Right lobe of liver (tissue), 6 donors: ENCODE measurements around the gene SBK2. TPM values are rescaled to one million over a fixed set of nuclear protein-coding genes. Genes with fewer than 3 reads are reported as not detected.

Experiments used
- ATAC-seq, 4 donors: fragments of 200-7000 bp; cut with Tn5 transposase; one replicate each; pipeline ENCODE4 v1.9.1; 2020; ENCODE audit warnings: mild to moderate bottlenecking in 4 of 4, moderate library complexity in 4 of 4
- DNase-seq, 3 donors: peaks; one replicate each; pipeline ENCODE4 v3.0.0-alpha.2; 2020
- H3K27ac ChIP-seq, 3 donors: fragments of 200-600 bp; one replicate each; pipeline ENCODE4 v1.8.0; 2022
- H3K27me3 ChIP-seq, 2 donors: fragments of 200-600 bp; one replicate each; pipeline ENCODE4 v1.8.0; 2022
- H3K36me3 ChIP-seq, 4 donors: fragments of 200-600 bp; sonication (generic) in 1 of 4; one replicate each; pipeline versions ENCODE4 v1.5.1 to v1.8.0; 2017 to 2022; ENCODE audit warnings: control low read depth in 1 of 4
- H3K4me1 ChIP-seq, 4 donors: fragments of 200-600 bp; sonication (generic) in 1 of 4; one replicate each; pipeline versions ENCODE4 v1.5.1 to v1.8.0; 2017 to 2022; ENCODE audit warnings: control low read depth in 1 of 4
- H3K4me3 ChIP-seq, 3 donors: fragments of 200-600 bp; one replicate each; pipeline ENCODE4 v1.8.0; 2022
- H3K9me3 ChIP-seq, 4 donors: fragments of 200-600 bp; sonication (generic) in 1 of 4; one replicate each; pipeline versions ENCODE4 v1.5.1 to v1.8.0; 2017 to 2022; ENCODE audit warnings: control low read depth in 1 of 4
- CTCF ChIP-seq, 4 donors: fragments of 200-600 bp in 3 of 4; fragments of 450-650 bp in 1 of 4; IDR thresholded peaks; one replicate each; pipeline versions ENCODE4 v1.5.1 to v1.8.0; 2016 to 2022; ENCODE audit warnings: antibody characterized with exemption in 4 of 4, mild to moderate bottlenecking in 2 of 4
- POLR2A ChIP-seq: fragments of 450-650 bp; IDR thresholded peaks from one replicate; pipeline ENCODE4 v1.6.1; 2017; ENCODE audit warnings: antibody characterized with exemption, mild to moderate bottlenecking
- WGBS: methylation state at CpG from one replicate; pipeline ENCODE4 v1.1.6; 2018; ENCODE audit warnings: low coverage, low lambda C conversion rate; ENCODE audit not compliant: insufficient coverage; ENCODE audit errors: missing lambda C conversion rate; 5-methylcytosine and 5-hydroxymethylcytosine counted together
- intact Hi-C, 2 donors: fragments of 100-400 bp; cut with DNase I; formaldehyde crosslinking; loops; one replicate each; pipeline versions ENCODE4 v1.11.2 to v1.14.1; 2022
- total RNA-seq, 6 experiments: library from RNA; depleted of rRNA in 2 of 6; stranded (reverse); fragments of >200 nt in 2 of 6; fragmentation: NEBNext Ultra II Directional in 3 of 6; extraction: Animal tissue kit (Norgen Biotek cat#: 25700) in 3 of 6; gene quantifications; one replicate each; pipeline versions ENCODE4 v1.1.0 to v1.2.4, GENCODE V29; 2016 to 2023
- donor health status: DM: no; HTN: yes; CAD: no.
- donor health status: DM: no; HTN: no; CAD: no.
- donor health status: DM: no; HTN: no; CAD: no.
- donor health status: DM: no; HTN: yes; CAD: no.
- donor health status: DM: no; HTN: yes; CAD: no.

The SBK2 gene
- total RNA-seq, 6 experiments from 2014 or later, result not detected

- DNase-seq (no peak), ATAC-seq (no peak)
- H3K4me3 ChIP-seq, result no peak overlapping the region
- peaks cover 0 to 17% (median 4%) of the 10 kb centered on the region in 4 donors for H3K4me1 ChIP-seq
- H3K36me3 ChIP-seq, result peaks cover 0 to 6% (median 1%) of the 10 kb centered on the region in 4 donors
- intact Hi-C loops, result no loop called here
- WGBS, result 89% methylated on average over 14 of the region's 17 CpGs
- TF ChIP-seq POLR2A (no peak), CTCF (IDR thresholded peaks at IDR 0.05) (no peak)
- H3K9me3 ChIP-seq, result no peaks in the 10 kb centered on the region
- H3K27ac ChIP-seq, result no peak overlapping the region
- H3K27me3 ChIP-seq, result no peaks in the 10 kb centered on the region
Observed at GRCh38 chr19:55479045-55479444, 57.9 kb downstream of the SBK2 start.

Other genes starting within 250 kb of the SBK2 start
- gene TMEM150B, start 211.8 kb downstream of the SBK2 start, total RNA-seq, result 1 to 10 TPM; 1.1 to 5.6 (median 2.2) TPM
- 1 to 10 TPM; 2.3 to 5.3 (median 3.7) TPM for gene KMT5C, start 197.3 kb downstream of the SBK2 start, total RNA-seq
- not detected for gene COX6B2, start 182.4 kb downstream of the SBK2 start, total RNA-seq
- gene GARIN5B, start 173.9 kb downstream of the SBK2 start, total RNA-seq, result not detected
- not detected for gene IL11, start 166.7 kb downstream of the SBK2 start, total RNA-seq
- gene TMEM190, start 160.3 kb downstream of the SBK2 start, total RNA-seq, result not detected
- 10 to 100 TPM; 10.8 to 19.7 (median 14.8) TPM for gene TMEM238, start 152.8 kb downstream of the SBK2 start, total RNA-seq
- 100 to 1,000 TPM; 305 to 530 (median 455) TPM for gene RPL28, start 151.2 kb downstream of the SBK2 start, total RNA-seq
- 10 to 100 TPM in 3 of 6 experiments, 1 to 10 TPM in 3; 4.3 to 16.4 (median 9.1) TPM for gene UBE2S, start 129.3 kb downstream of the SBK2 start, total RNA-seq
- gene SHISA7, start 93.8 kb downstream of the SBK2 start, total RNA-seq, result under 1 TPM in 1 of 6 experiments, not detected in 5; 0.04 TPM
- gene ISOC2, start 75.5 kb downstream of the SBK2 start, total RNA-seq, result 100 to 1,000 TPM in 3 of 6 experiments, 10 to 100 TPM in 3; 69.4 to 222 (median 100) TPM
- not detected for gene C19orf85, start 72.4 kb downstream of the SBK2 start, total RNA-seq
- gene ZNF628, start 60.5 kb downstream of the SBK2 start, total RNA-seq, result 1 to 10 TPM; 3.4 to 9.2 (median 4.4) TPM
- 1 to 10 TPM; 2.5 to 6.0 (median 3.9) TPM for gene NAT14, start 51.9 kb downstream of the SBK2 start, total RNA-seq
- 1 to 10 TPM in 4 of 6 experiments, under 1 TPM in 2; 0.35 to 1.6 (median 1.2) TPM for gene SSC5D, start 48.7 kb downstream of the SBK2 start, total RNA-seq
- gene SBK3, start 8.4 kb upstream of the SBK2 start, total RNA-seq, result under 1 TPM in 2 of 6 experiments, not detected in 4; 0.33 to 0.56 TPM
- gene ZNF579, start 43.7 kb upstream of the SBK2 start, total RNA-seq, result 1 to 10 TPM; 1.9 to 4.6 (median 3.6) TPM
- gene FIZ1, start 62.4 kb upstream of the SBK2 start, total RNA-seq, result 10 to 100 TPM in 1 of 6 experiments, 1 to 10 TPM in 5; 3.0 to 13.1 (median 5.1) TPM
- gene ZNF524, start 63.2 kb upstream of the SBK2 start, total RNA-seq, result 10 to 100 TPM in 4 of 6 experiments, 1 to 10 TPM in 2; 8.2 to 21.0 (median 11.3) TPM
- gene ZNF865, start 68.5 kb upstream of the SBK2 start, total RNA-seq, result 1 to 10 TPM; 4.2 to 6.0 (median 4.7) TPM
- 1 to 10 TPM; 2.9 to 5.5 (median 4.1) TPM for gene ZNF784, start 87.4 kb upstream of the SBK2 start, total RNA-seq
- 10 to 100 TPM in 1 of 6 experiments, 1 to 10 TPM in 5; 5.4 to 11.6 (median 6.5) TPM for gene ZNF580, start 103.9 kb upstream of the SBK2 start, total RNA-seq
- 1 to 10 TPM; 2.7 to 7.3 (median 5.1) TPM for gene ZNF581, start 106.5 kb upstream of the SBK2 start, total RNA-seq
- gene CCDC106, start 111.1 kb upstream of the SBK2 start, total RNA-seq, result 10 to 100 TPM in 3 of 6 experiments, 1 to 10 TPM in 3; 6.1 to 19.7 (median 9.8) TPM
- gene U2AF2, start 117.9 kb upstream of the SBK2 start, total RNA-seq, result 10 to 100 TPM; 55.1 to 75.6 (median 63.5) TPM
- gene EPN1, start 138.1 kb upstream of the SBK2 start, total RNA-seq, result 100 to 1,000 TPM in 5 of 6 experiments, 10 to 100 TPM in 1; 88.9 to 162 (median 107) TPM
- gene NLRP9, start 201.3 kb upstream of the SBK2 start, total RNA-seq, result not detected
- gene RFPL4A, start 222.0 kb upstream of the SBK2 start, total RNA-seq, result under 1 TPM in 4 of 6 experiments, not detected in 2; 0.31 to 0.99 (median 0.39) TPM
- under 1 TPM in 2 of 6 experiments, not detected in 4; 0.57 to 0.79 TPM for gene RFPL4AL1, start 232.0 kb upstream of the SBK2 start, total RNA-seq